ENCODE measurements around the gene GRID1. TPM values are rescaled to one million over a fixed set of nuclear protein-coding genes. Genes with fewer than 3 reads are reported as not detected.
"Not testable (repeated sequence)": the region's sequence is repeated elsewhere in the genome, so short reads cannot be mapped to it uniquely, and the experiment has no call there.

The GRID1 gene
- total RNA-seq, 1 donor = not detected

- H3K4me3 ChIP-seq (ENCODE audit: low read depth, low read length) = no peak overlapping the region
- TF ChIP-seq CTCF (IDR thresholded peaks at IDR 0.05; ENCODE audit: insufficient read depth, low read depth, low read length) = no peak
- DNase-seq (ENCODE audit: low read depth) = no peak
Observed at GRCh38 chr10:85934586-85934985, 432.0 kb downstream of the GRID1 start.

GRCh38 chr10:85929993-85930392 is 436.6 kb downstream of the GRID1 start:
- not testable (repeated sequence) for H3K4me3 ChIP-seq (ENCODE audit: low read depth, low read length); DNase-seq (ENCODE audit: low read depth)

- no peak for DNase-seq (ENCODE audit: low read depth)
Observed at GRCh38 chr10:85927952-85928665, 438.5 kb downstream of the GRID1 start.

GRCh38 chr10:85926986-85927385 is 439.6 kb downstream of the GRID1 start:
- TF ChIP-seq CTCF (IDR thresholded peaks at IDR 0.05; ENCODE audit: insufficient read depth, low read depth, low read length) = no peak
- DNase-seq (ENCODE audit: low read depth) = no peak
- H3K4me3 ChIP-seq (ENCODE audit: low read depth, low read length) = no peak overlapping the region

More at GRCh38 chr10:85927952-85928665, 438.5 kb downstream of the GRID1 start:
- no peak for TF ChIP-seq CTCF (IDR thresholded peaks at IDR 0.05; ENCODE audit: insufficient read depth, low read depth, low read length)
- no peak overlapping the region for H3K4me3 ChIP-seq (ENCODE audit: low read depth, low read length)

GRCh38 chr10:85926136-85926535 is 440.5 kb downstream of the GRID1 start:
- no peak for TF ChIP-seq CTCF (IDR thresholded peaks at IDR 0.05; ENCODE audit: insufficient read depth, low read depth, low read length)
- DNase-seq (ENCODE audit: low read depth) = no peak
- H3K4me3 ChIP-seq (ENCODE audit: low read depth, low read length) = no peak overlapping the region

- no peak for TF ChIP-seq CTCF (IDR thresholded peaks at IDR 0.05; ENCODE audit: insufficient read depth, low read depth, low read length)
- no peak for DNase-seq (ENCODE audit: low read depth)
- no peak overlapping the region for H3K4me3 ChIP-seq (ENCODE audit: low read depth, low read length)
Observed at GRCh38 chr10:85925201-85925750, 441.3 kb downstream of the GRID1 start.

GRCh38 chr10:85924382-85925102 is 442.1 kb downstream of the GRID1 start:
- DNase-seq (ENCODE audit: low read depth) = no peak
- no peak for TF ChIP-seq CTCF (IDR thresholded peaks at IDR 0.05; ENCODE audit: insufficient read depth, low read depth, low read length)
- no peak overlapping the region for H3K4me3 ChIP-seq (ENCODE audit: low read depth, low read length)

Data from fibroblast of villous mesenchyme (primary cell).